ENCODE results near the gene CSDE1. TPM values are rescaled to one million over a fixed set of nuclear protein-coding genes. Genes with fewer than 3 reads are reported as not detected.
"Not testable (repeated sequence)": the region's sequence is repeated elsewhere in the genome, so short reads cannot be mapped to it uniquely, and the experiment has no call there.

CSDE1 gene
- total RNA-seq, result 100 to 1,000 TPM; 343 to 800 (median 541) TPM

DNA sequence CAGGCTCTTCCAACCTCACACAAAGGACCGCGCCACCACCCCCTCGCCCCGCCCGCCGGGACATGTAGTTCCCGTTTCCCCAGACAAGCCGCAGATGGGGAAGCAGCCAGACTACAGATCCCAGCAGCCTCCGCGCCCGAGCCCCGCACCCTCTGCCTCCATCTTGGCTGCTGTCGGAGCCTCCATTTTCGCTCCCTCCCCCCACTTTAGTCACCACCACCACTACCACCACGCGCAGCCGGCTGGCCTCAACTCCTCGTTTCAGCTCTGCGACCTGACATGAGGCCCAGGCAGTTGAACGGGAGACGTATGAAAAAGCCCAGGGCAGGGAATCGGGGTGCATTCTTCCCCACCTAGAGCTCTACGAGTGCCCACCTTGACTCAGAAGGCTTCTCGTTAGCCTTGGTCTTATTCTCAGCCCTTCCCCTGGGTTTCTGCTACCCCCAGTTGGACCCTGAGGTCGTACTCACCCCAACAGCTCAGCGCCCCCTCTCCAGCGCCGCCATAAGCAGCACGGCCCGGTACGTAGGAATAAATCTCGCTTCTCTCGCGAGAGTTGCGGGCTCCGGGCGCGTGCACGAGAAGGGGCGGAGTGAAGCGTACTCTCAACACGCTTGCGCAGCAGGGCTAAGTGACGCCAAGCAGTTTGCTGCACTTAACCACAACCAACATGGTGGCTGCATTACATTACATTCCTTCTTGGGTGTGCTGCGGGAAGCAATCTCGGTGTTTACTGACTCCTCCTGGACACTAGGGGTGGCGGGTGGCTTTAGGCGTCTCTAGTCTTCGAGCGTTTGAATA is at the start of gene CSDE1:
Gene CSDE1 (minus strand): TSS at position 530 of the 801 bp plus-strand sequence. CDS start 18,094 bp downstream, outside the sequence.
- 0 to 4% (median 0%) methylated on average over 3 to 30 of the region's 50 CpGs; no CpG with 5 or more reads in 2 of the 10 experiments for WGBS, 10 experiments
- H3K4me3 ChIP-seq, result peak within 1 kb of the TSS; percentile 78 to 99 (median 94)
- peak within 1 kb of the TSS; percentile 100 for H3K27ac ChIP-seq
- in situ Hi-C loops (cut with MboI; ENCODE audit: low pct_unique_long_range_greater_than_20kb in 2 of 9, low sequenced_read_pairs in 9 of 9, unreplicated experiment in 9 of 9), result no loop called here
- H3K4me1 ChIP-seq (replicated peaks in 1 of 2), result peaks cover 20 to 26% of the 10 kb centered on the region in 2 donors
- ATAC-seq (replicated peaks in 6 of 8), result peak; percentile 85 to 93 (median 90)

DNA sequence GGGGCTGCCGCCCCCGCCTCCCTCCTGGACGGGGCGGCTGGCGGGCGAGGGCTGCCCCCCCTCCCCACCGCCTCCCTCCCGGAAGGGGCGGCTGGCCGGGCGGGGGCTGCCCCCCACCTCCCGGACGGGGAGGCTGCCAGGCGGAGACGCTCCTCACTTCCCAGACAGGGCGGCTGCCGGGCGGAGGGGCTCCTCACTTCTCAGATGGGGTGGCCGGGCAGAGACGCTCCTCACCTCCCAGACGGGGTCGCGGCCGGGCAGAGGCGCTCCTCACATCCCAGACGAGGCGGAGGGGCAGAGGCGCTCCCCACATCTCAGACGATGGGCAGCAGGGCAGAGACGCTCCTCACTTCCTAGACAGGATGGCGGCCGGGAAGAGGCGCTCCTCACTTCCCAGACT is 46.7 kb upstream of the CSDE1 start:
- in situ Hi-C loops (cut with MboI; ENCODE audit: low pct_unique_long_range_greater_than_20kb in 2 of 9, low sequenced_read_pairs in 9 of 9, unreplicated experiment in 9 of 9); H3K27ac ChIP-seq; H3K4me1 ChIP-seq (replicated peaks in 1 of 2); ATAC-seq (replicated peaks in 6 of 8); H3K4me3 ChIP-seq: not testable (repeated sequence)
- WGBS, 10 experiments, result no CpG with 5 or more reads among the region's 33 CpGs

DNA sequence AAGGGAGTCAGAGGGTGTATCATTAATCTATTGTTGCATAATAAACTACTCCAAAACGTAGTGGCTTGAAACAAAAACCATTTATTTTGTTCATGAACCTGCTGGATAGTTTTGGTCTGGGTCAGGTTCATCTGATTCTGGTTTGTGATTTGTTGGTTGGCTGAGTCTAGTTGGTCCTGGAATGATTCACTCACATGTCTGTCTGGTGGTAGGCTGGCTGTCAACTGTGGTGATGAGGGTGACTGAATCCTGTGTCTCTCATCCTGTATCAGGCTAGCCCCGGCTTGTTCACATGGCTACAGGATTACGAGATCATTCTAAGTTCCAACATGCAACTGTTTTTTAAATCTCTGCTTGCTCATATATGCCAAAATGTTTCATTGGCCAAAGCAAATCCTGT is 45.2 kb upstream of the CSDE1 start:
- WGBS, 10 experiments, result 0 to 100% (median 54%) methylated on average over 1 to 3 of the region's 3 CpGs; no CpG with 5 or more reads in 2 of the 10 experiments
- peak in 4 of 8 experiments; percentile 40 to 73 (median 48) for ATAC-seq (replicated peaks in 6 of 8)
- in situ Hi-C loops (cut with MboI; ENCODE audit: low pct_unique_long_range_greater_than_20kb in 2 of 9, low sequenced_read_pairs in 9 of 9, unreplicated experiment in 9 of 9), result no loop called here
- no peak overlapping the region for H3K4me3 ChIP-seq
- no peak overlapping the region for H3K27ac ChIP-seq
- no peaks in the 10 kb centered on the region for H3K4me1 ChIP-seq (replicated peaks in 1 of 2)

DNA sequence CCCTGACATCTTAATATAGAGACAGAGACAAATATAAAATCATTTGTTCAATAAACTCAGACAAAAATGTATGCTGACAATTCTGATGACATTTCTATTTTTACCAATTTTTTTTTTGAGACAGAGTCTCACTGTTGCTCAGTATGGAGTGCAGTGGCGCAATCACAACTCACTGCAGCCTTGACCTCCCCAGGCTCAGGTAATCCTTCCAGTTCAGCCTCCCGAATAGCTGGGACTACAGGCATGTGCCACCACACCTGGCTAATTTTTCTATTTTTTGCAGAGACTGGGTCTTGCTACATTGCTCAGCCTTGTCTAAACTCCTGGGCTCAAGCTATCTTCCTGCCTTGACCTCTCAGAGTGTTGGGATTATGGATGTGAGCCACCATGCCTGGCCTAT is 36.3 kb upstream of the CSDE1 start:
- 44 to 100% (median 74%) methylated on average over 1 to 2 of the region's 2 CpGs; no CpG with 5 or more reads in 2 of the 10 experiments for whole genome bisulfite sequencing, 10 experiments
- in situ Hi-C loops (cut with MboI; ENCODE audit: low pct_unique_long_range_greater_than_20kb in 2 of 9, low sequenced_read_pairs in 9 of 9, unreplicated experiment in 9 of 9), result no loop called here
- Histone ChIP-seq H3K4me3 (no peak overlapping the region), H3K4me1 (replicated peaks in 1 of 2) (no peaks in the 10 kb centered on the region), H3K27ac (no peak overlapping the region)
- ATAC-seq (replicated peaks in 6 of 8), result no peak

DNA sequence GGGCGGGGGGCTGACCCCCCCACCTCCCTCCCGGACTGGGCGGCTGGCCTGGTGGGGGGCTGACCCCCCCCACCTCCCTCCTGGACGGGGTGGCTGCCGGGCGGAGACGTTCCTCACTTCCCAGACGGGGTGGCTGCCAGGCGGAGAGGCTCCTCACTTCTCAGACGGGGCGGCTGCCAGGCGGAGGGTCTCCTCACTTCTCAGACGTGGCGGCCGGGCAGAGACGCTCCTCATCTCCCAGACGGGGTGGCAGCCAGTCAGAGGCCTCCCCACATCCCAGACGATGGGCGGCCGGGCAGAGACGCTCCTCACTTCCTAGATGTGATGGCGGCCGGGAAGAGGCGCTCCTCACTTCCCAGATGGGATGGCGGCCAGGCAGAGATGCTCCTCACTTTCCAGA is 32.8 kb upstream of the CSDE1 start:
- ATAC-seq (replicated peaks in 6 of 8); H3K27ac ChIP-seq; H3K4me3 ChIP-seq; H3K4me1 ChIP-seq (replicated peaks in 1 of 2); in situ Hi-C loops (cut with MboI; ENCODE audit: low pct_unique_long_range_greater_than_20kb in 2 of 9, low sequenced_read_pairs in 9 of 9, unreplicated experiment in 9 of 9): not testable (repeated sequence)
- WGBS, 10 experiments, result no CpG with 5 or more reads among the region's 25 CpGs

DNA sequence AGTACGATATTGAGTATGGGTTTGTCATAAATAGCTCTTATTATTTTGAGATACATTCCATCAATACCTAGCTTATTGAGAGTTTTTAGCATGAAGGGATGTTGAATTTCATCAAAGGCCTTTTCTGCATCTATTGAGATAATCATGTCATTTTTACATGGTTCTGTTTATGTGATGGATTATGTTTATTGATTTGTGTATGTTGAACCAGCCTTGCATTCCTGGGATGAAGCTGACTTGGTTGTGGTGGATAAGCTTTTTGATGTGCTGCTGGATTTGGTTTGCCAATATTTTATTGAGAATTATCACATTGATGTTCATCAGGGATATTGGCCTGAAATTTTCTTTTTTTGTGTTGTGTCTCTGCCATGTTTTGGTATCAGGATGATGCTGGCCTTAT is 28.7 kb upstream of the CSDE1 start:
- ATAC-seq (replicated peaks in 6 of 8); H3K27ac ChIP-seq; H3K4me3 ChIP-seq; in situ Hi-C loops (cut with MboI; ENCODE audit: low pct_unique_long_range_greater_than_20kb in 2 of 9, low sequenced_read_pairs in 9 of 9, unreplicated experiment in 9 of 9); H3K4me1 ChIP-seq (replicated peaks in 1 of 2): not testable (repeated sequence)
- WGBS, 10 experiments, result 0 to 100% (median 46%) methylated on average over 1 of the region's 1 CpG; no CpG with 5 or more reads in 2 of the 10 experiments

DNA sequence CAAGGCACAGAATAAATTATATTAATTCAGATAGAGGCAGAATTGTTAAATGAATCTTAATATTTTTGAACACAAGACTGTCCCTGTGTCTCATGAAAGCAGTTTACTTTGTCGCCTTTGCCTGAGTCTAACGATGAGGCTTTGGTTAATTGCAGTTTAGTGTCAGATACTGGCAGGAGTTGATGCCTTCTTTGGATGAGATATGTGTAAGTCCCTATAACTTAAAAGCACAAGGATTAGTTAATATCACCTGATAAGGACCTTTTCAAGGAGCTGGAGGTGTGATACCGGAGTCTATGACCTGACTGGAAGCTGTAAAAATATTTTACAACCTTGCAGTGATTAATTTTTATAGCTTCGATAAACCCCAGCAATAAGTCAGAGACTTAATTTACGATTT is 24.7 kb upstream of the CSDE1 start:
- Histone ChIP-seq H3K4me3 (no peak overlapping the region), H3K4me1 (replicated peaks in 1 of 2) (peaks cover 5 to 12% of the 10 kb centered on the region in 2 donors), H3K27ac (no peak overlapping the region)
- in situ Hi-C loops (cut with MboI; ENCODE audit: low pct_unique_long_range_greater_than_20kb in 2 of 9, low sequenced_read_pairs in 9 of 9, unreplicated experiment in 9 of 9), result no loop called here
- no peak for ATAC-seq (replicated peaks in 6 of 8)
- 8 to 85% (median 61%) methylated on average over 2 to 5 of the region's 5 CpGs for WGBS, 10 experiments

DNA sequence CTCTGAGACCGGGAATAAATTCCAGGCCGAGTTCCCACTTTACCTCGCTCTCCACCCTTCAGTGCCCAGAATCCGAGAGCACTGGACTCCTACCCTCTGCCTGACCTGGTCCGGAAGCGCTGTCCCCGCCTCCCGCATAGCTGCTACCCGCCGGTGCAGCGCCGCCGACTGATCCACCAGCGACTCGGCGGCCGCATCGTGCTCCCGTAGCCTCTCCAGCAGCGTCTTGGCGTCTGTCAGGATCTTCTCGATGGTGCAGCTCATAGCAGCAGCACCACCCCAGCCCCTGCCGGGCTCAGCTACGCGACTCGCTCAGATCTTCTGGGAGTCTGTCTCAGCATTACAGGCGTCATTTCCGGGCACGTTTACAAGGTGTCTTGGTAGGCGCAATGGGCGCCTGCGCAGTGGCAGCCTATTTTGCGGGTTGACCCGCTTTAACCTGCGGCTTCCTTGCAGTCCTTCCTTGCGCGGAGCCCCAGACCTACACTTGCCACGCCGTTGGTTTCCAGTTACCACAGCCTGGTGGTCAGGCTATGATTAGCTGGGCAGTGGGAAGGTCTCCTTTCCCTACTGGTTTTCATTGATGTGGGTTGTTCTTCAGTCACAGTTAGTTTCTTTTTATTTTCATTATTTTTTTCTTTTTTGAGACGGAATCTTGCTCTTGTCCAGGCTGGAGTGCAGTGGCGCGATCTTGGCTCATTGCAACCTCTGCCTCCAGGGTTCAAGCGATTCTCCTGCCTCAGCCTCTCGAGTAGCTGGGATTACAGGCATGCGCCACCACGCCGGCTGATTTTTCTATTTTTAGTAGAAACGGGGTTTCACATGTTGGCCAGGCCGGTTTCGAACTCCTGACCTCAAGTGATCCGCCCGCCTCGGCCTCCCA is 22.8 kb upstream of the CSDE1 start, which contains the start of gene SIKE1:
Gene SIKE1 (minus strand): TSS at position 342 of the 883 bp plus-strand sequence. CDS start 78 bp downstream, at position 264.
- ATAC-seq (replicated peaks in 6 of 8), result peak; percentile 95 to 99 (median 99)
- H3K4me3 ChIP-seq, result peak within 1 kb of the TSS; percentile 66 to 83 (median 75)
- H3K27ac ChIP-seq, result peak within 1 kb of the TSS; percentile 84 to 91
- H3K4me1 ChIP-seq (replicated peaks in 1 of 2), result peaks cover 5 to 12% of the 10 kb centered on the region in 2 donors
- in situ Hi-C loops (cut with MboI; ENCODE audit: low pct_unique_long_range_greater_than_20kb in 2 of 9, low sequenced_read_pairs in 9 of 9, unreplicated experiment in 9 of 9), result no loop called here
- 0 to 100% (median 52%) methylated on average over 1 to 36 of the region's 53 CpGs; no CpG with 5 or more reads in 1 of the 10 experiments for WGBS, 10 experiments

DNA sequence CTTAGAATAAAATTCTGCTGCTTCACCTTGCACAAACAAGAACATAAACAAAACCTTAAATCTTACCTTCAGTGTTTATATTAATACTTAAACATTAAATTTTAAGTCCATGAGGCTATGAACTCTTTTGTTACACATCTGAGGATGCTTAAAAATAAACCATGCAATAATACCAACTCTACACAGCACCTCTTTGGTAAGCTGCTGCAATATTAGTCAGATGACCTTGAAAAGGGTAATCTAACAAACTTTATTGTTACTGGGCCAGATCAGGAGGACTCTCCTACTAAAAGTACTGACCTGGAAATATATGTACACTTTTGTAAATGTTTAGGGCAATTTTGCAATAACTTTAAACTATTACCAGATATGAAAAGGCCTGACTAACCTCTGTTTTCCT is 21.9 kb upstream of the CSDE1 start:
- in situ Hi-C loops (cut with MboI; ENCODE audit: low pct_unique_long_range_greater_than_20kb in 2 of 9, low sequenced_read_pairs in 9 of 9, unreplicated experiment in 9 of 9), result no loop called here
- Histone ChIP-seq H3K4me1 (replicated peaks in 1 of 2) (peaks cover 5 to 12% of the 10 kb centered on the region in 2 donors), H3K27ac (peak overlapping the region; percentile 84 to 91), H3K4me3 (peak overlapping the region; percentile 66 to 83 (median 75))
- no peak for ATAC-seq (replicated peaks in 6 of 8)

DNA sequence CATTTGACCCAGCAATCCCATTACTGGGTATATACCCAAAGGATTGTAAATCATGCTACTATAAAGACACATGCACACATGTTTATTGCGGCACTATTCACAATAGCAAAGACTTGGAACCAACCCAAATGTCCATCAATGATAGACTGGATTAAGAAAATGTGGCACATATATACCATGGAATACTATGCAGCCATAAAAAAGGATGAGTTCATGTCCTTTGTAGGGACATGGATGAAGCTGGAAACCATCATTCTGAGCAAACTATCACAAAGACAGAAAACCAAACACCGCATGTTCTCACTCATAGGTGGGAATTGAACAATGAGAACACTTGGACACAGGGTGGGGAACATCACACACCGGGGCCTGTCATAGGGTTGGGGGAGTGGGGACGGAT is 18.9 kb upstream of the CSDE1 start:
- in situ Hi-C loops (cut with MboI; ENCODE audit: low pct_unique_long_range_greater_than_20kb in 2 of 9, low sequenced_read_pairs in 9 of 9, unreplicated experiment in 9 of 9); H3K4me3 ChIP-seq; ATAC-seq (replicated peaks in 6 of 8); H3K27ac ChIP-seq: not testable (repeated sequence)
- 100% methylated on average over 1 of the region's 4 CpGs; no CpG with 5 or more reads in 8 of the 10 experiments for WGBS, 10 experiments
- peaks cover 5 to 12% of the 10 kb centered on the region in 2 donors for H3K4me1 ChIP-seq (replicated peaks in 1 of 2)

DNA sequence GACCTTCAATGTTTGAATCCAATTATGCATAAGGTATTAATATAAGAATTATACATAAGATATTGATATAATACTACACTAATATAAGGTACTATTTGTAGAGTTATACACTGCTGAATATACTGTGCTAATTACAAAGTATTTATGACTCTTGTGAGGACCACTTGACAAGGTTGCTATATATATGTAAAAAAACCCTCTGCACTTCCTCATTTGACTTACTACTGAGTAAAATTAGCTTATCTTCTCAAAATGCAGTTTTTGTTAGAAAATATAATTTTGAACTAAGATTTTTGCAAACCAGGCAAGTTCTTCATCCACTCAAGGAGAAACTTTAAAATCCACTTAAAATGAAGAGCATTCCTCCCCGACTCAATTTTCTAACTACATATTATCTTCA is 14.2 kb upstream of the CSDE1 start:
- in situ Hi-C loops (cut with MboI; ENCODE audit: low pct_unique_long_range_greater_than_20kb in 2 of 9, low sequenced_read_pairs in 9 of 9, unreplicated experiment in 9 of 9), result no loop called here
- Histone ChIP-seq H3K27ac (no peak overlapping the region), H3K4me3 (no peak overlapping the region), H3K4me1 (replicated peaks in 1 of 2) (no peaks in the 10 kb centered on the region)
- WGBS, 10 experiments, result 80 to 100% (median 100%) methylated on average over 1 of the region's 1 CpG; no CpG with 5 or more reads in 3 of the 10 experiments
- no peak for ATAC-seq (replicated peaks in 6 of 8)

DNA sequence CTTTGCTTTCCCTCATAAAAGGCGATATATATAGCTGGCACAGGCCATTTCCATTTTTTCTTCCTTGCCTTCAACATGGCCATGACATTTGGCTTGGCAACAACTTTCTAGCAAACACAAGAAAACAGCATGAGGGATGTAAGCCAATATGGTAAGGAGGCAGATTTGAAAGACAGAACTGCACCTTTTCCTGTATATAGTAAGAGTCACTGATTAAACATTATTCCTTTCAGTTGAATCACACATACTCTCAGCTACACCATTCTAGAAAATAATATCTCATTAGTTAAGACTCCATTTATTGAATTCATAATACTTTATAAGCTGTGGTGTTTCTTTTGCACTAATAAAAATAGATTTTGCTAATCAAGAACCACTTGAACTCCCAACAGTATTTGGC is 13.2 kb upstream of the CSDE1 start:
- 83 to 100% (median 100%) methylated on average over 1 of the region's 1 CpG; no CpG with 5 or more reads in 3 of the 10 experiments for WGBS, 10 experiments
- no peak overlapping the region for H3K4me3 ChIP-seq
- in situ Hi-C loops (cut with MboI; ENCODE audit: low pct_unique_long_range_greater_than_20kb in 2 of 9, low sequenced_read_pairs in 9 of 9, unreplicated experiment in 9 of 9), result no loop called here
- no peak overlapping the region for H3K27ac ChIP-seq
- no peaks in the 10 kb centered on the region for H3K4me1 ChIP-seq (replicated peaks in 1 of 2)
- ATAC-seq (replicated peaks in 6 of 8), result no peak

DNA sequence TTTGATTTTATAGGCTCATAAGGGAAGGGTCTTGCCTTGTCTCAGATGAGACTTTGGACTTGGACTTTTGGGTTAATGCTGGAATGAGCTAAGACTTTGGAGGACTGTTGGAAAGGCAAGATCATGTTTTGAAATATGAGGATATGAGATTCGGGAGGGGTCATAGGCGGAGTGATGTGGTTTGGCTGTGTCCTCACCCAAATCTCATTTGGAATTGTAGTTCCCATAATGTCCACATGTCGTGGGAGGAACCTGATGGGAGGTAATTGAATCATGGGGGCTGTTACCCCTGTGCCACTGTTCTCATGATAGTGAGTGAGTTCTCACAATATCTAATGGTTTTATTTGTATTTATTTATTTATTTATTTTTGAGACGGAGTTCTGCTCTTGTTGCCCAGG is 6.9 kb upstream of the CSDE1 start:
- Histone ChIP-seq H3K4me3 (no peak overlapping the region), H3K27ac (no peak overlapping the region), H3K4me1 (replicated peaks in 1 of 2) (no peaks in the 10 kb centered on the region)
- in situ Hi-C loops (cut with MboI; ENCODE audit: low pct_unique_long_range_greater_than_20kb in 2 of 9, low sequenced_read_pairs in 9 of 9, unreplicated experiment in 9 of 9), result no loop called here
- WGBS, 10 experiments, result 68 to 100% (median 92%) methylated on average over 1 to 4 of the region's 4 CpGs; no CpG with 5 or more reads in 1 of the 10 experiments
- ATAC-seq (replicated peaks in 6 of 8), result peak in 1 of 8 experiments; percentile 17
